Keratinocyte (primary cell): Measurements from ENCODE around the gene FBXO15. TPM values are rescaled to one million over a fixed set of nuclear protein-coding genes. Genes with fewer than 3 reads are reported as not detected.

ENCODE experiments used
- DNase-seq: peaks from one replicate; pipeline ENCODE4 v3.0.0-alpha.2; 2011; ENCODE audit warnings: low read depth, missing footprints, low spot score
- FAIRE-seq: peaks from 2 replicates; lab custom pipeline; 2011; peaks lifted over from hg19 to GRCh38; lab: Jason Lieb, UNC
- H2AFZ ChIP-seq: 2 replicates; pipeline ENCODE4 v1.6.0; 2012; ENCODE audit warnings: low read length, control low read depth, inconsistent platforms; ENCODE audit not compliant: control insufficient read depth
- H3K27ac ChIP-seq: 2 replicates; pipeline ENCODE4 v1.5.1; 2011; ENCODE audit warnings: low read length; ENCODE audit not compliant: control insufficient read depth, insufficient read depth
- H3K27me3 ChIP-seq: 3 replicates; pipeline ENCODE4 v1.6.0; 2011; ENCODE audit warnings: low read length; ENCODE audit not compliant: control insufficient read depth, insufficient read depth; ENCODE audit errors: extremely low read depth
- H3K36me3 ChIP-seq, 2 experiments: 2 replicates in 1 of 2; 3 replicates in 1 of 2; pipeline ENCODE4 v1.5.1; 2011; ENCODE audit warnings: low read length in 2 of 2, mild to moderate bottlenecking in 1 of 2; ENCODE audit not compliant: control insufficient read depth in 2 of 2, insufficient read depth in 2 of 2; ENCODE audit errors: extremely low read depth in 1 of 2
- H3K4me1 ChIP-seq: 3 replicates; pipeline ENCODE4 v1.5.1; 2011; ENCODE audit warnings: low read length; ENCODE audit not compliant: control insufficient read depth, insufficient read depth; ENCODE audit errors: extremely low read depth
- H3K4me2 ChIP-seq: 3 replicates; pipeline ENCODE4 v1.6.0; 2011; ENCODE audit warnings: low read depth, low read length; ENCODE audit not compliant: control insufficient read depth, insufficient read depth; ENCODE audit errors: extremely low read depth
- H3K4me3 ChIP-seq, 3 experiments: fragments of 200-600 bp in 1 of 3; sonication (generic) in 1 of 3; 2 replicates in 2 of 3; 3 replicates in 1 of 3; pipeline ENCODE4 v1.5.1; 2011 to 2016; ENCODE audit warnings: low read length in 3 of 3, mild to moderate bottlenecking in 3 of 3, control low read depth in 2 of 3, inconsistent platforms in 1 of 3, low read depth in 1 of 3, mixed read lengths in 1 of 3, mixed run types in 1 of 3, moderate library complexity in 1 of 3; ENCODE audit not compliant: control insufficient read depth in 2 of 3, insufficient read depth in 2 of 3; ENCODE audit errors: extremely low read depth in 1 of 3
- H3K79me2 ChIP-seq: 2 replicates; pipeline ENCODE4 v1.6.0; 2012; ENCODE audit warnings: low read length; ENCODE audit not compliant: control insufficient read depth, insufficient read depth
- H3K9ac ChIP-seq: 3 replicates; pipeline ENCODE4 v1.6.0; 2011; ENCODE audit warnings: low read length; ENCODE audit not compliant: control insufficient read depth, insufficient read depth; ENCODE audit errors: extremely low read depth
- H3K9me1 ChIP-seq: 3 replicates; pipeline ENCODE4 v1.6.0; 2011; ENCODE audit warnings: low read length; ENCODE audit not compliant: control insufficient read depth, insufficient read depth; ENCODE audit errors: extremely low read depth
- H3K9me3 ChIP-seq: 2 replicates; pipeline ENCODE4 v1.5.1; 2012; ENCODE audit warnings: low read depth, low read length; ENCODE audit not compliant: control insufficient read depth
- H4K20me1 ChIP-seq: 3 replicates; pipeline ENCODE4 v1.6.0; 2011; ENCODE audit warnings: low read length; ENCODE audit not compliant: control insufficient read depth, insufficient read depth; ENCODE audit errors: extremely low read depth
- EZH2 ChIP-seq: IDR thresholded peaks from one replicate; pipeline ENCODE4 v1.6.1; 2012; ENCODE audit warnings: inconsistent platforms, mild to moderate bottlenecking, low read length, moderate library complexity
- dilution Hi-C: fragments of 300-500 bp; cut with MboI; formaldehyde crosslinking; loops from one replicate; pipeline ENCODE4 v1.7.0; 2020; ENCODE audit warnings: low sequenced_read_pairs; ENCODE audit not compliant: extremely low pct_ligation_motif_present
- polyA plus RNA-seq, 5 experiments: library from polyadenylated mRNA; depleted of rRNA in 3 of 5; stranded (reverse) in 3 of 5; stranded (forward) in 1 of 5; unstranded in 1 of 5; fragments of >200 nt; gene quantifications; 1 replicate in 1 of 5; 2 replicates in 3 of 5; 3 replicates in 1 of 5; pipeline versions ENCODE4 v1.2.1 to v1.2.3, GENCODE V29; 2011 to 2012; ENCODE audit warnings: missing spikeins in 2 of 5, low read depth in 1 of 5, low replicate concordance in 1 of 5
- TF ChIP-seq, protein P1 (sequence below), 3 experiments: IDR thresholded peaks in 1 of 3; conservative IDR thresholded peaks in 1 of 3; optimal IDR thresholded peaks in 1 of 3; 2 replicates in 2 of 3; 3 replicates in 1 of 3; pipeline versions ENCODE3 to v1.5.1; 2011; ENCODE audit warnings: low read length in 3 of 3, mild to moderate bottlenecking in 3 of 3, moderate library complexity in 2 of 3, control low read depth in 1 of 3, inconsistent platforms in 1 of 3; ENCODE audit not compliant: insufficient read depth in 2 of 3; ENCODE audit errors: extremely low read depth in 1 of 3

FBXO15 gene
- polyA plus RNA-seq, 1 donor (not counting 4 experiments of a cell fraction or from before 2014, with no cell fraction given): 0.26 TPM

DNA sequence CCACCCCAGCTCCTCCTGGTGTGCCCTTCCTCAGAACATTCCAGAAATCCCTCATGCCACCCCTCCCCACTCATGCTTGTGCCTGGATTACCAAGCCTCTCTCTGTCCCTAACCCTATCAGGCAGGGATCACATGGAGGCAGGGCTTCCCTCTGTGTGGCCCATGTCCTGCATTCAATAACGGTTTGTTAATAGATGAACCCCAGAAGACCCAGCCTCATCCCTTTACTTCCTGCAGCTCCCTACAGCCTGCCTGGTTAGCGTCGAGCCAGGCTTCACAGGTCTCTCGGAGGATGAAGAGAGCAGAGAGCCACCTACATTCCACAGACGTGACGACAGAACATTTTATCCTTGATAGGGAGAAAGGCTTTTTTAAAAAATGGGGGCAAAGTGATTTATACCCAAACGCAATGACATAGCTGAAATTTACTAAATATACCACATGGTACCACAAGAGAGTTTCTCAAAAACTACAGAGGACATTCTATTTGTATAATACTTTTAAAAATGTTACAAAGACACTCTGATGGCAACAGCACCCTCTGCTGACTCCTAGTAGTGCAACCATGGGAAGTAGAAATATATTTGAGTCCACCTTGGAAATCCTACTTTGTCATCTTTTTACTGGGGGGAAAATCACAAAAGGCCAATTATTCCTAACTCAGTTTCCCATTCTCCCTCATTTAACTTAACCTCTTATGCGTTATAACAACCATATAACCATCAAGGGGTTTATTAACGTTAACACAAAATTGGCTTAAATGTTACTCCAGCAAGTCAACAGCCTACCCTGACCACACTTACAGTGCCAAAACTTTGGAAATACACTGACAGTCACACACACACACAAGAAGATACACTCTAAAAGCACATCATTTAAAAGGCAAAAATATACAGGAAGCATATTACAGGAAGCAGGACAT lies 30.7 kb downstream of the FBXO15 start:
- Histone ChIP-seq H3K4me1 (no peaks in the 10 kb centered on the region), H3K27ac (no peak overlapping the region), H3K9me1 (no peaks in the 10 kb centered on the region), H3K9ac (no peak overlapping the region), H3K79me2 (no peaks in the 10 kb centered on the region), H2AFZ (peak overlapping the region; percentile 32), H3K36me3 (no peaks in the 10 kb centered on the region), H3K4me2 (no peak overlapping the region), H3K4me3 (no peak overlapping the region), H3K9me3 (no peaks in the 10 kb centered on the region), H4K20me1 (no peaks in the 10 kb centered on the region), H3K27me3 (no peaks in the 10 kb centered on the region)
- dilution Hi-C loops: no loop called here
- TF ChIP-seq, protein P1, sequence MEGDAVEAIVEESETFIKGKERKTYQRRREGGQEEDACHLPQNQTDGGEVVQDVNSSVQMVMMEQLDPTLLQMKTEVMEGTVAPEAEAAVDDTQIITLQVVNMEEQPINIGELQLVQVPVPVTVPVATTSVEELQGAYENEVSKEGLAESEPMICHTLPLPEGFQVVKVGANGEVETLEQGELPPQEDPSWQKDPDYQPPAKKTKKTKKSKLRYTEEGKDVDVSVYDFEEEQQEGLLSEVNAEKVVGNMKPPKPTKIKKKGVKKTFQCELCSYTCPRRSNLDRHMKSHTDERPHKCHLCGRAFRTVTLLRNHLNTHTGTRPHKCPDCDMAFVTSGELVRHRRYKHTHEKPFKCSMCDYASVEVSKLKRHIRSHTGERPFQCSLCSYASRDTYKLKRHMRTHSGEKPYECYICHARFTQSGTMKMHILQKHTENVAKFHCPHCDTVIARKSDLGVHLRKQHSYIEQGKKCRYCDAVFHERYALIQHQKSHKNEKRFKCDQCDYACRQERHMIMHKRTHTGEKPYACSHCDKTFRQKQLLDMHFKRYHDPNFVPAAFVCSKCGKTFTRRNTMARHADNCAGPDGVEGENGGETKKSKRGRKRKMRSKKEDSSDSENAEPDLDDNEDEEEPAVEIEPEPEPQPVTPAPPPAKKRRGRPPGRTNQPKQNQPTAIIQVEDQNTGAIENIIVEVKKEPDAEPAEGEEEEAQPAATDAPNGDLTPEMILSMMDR (optimal IDR thresholded peaks at IDR 0.05 in 1 of 3, IDR thresholded peaks at IDR 0.05 in 1 of 3, conservative IDR thresholded peaks at IDR 0.05 in 1 of 3; ENCODE audit: extremely low read depth in 1 of 3, insufficient read depth in 2 of 3, low read length in 3 of 3): peak; percentile 17 to 67 (median 59)
- no peak for TF ChIP-seq EZH2
- FAIRE-seq (no peak), DNase-seq (no peak)

GRCh38 chr18:74115046-74115445 lies 32.6 kb downstream of the FBXO15 start:
- Histone ChIP-seq H3K9me3 (no peaks in the 10 kb centered on the region), H3K4me2 (no peak overlapping the region), H3K4me1 (no peaks in the 10 kb centered on the region), H3K79me2 (no peaks in the 10 kb centered on the region), H3K27me3 (no peaks in the 10 kb centered on the region), H3K4me3 (no peak overlapping the region), H3K9me1 (no peaks in the 10 kb centered on the region), H4K20me1 (no peaks in the 10 kb centered on the region), H3K36me3 (no peaks in the 10 kb centered on the region), H3K27ac (no peak overlapping the region), H2AFZ (no peak overlapping the region), H3K9ac (no peak overlapping the region)
- FAIRE-seq (no peak), DNase-seq (no peak)
- dilution Hi-C loops: no loop called here
- TF ChIP-seq, protein P1 (optimal IDR thresholded peaks at IDR 0.05 in 1 of 3, IDR thresholded peaks at IDR 0.05 in 1 of 3, conservative IDR thresholded peaks at IDR 0.05 in 1 of 3; ENCODE audit: extremely low read depth in 1 of 3, insufficient read depth in 2 of 3, low read length in 3 of 3): no peak
- TF ChIP-seq EZH2: no peak
